ENCODE results near the gene EHMT2.

- TF ChIP-seq CTCF (IDR thresholded peaks at IDR 0.05; ENCODE audit: insufficient read depth, low read depth, low read length), result no peak
- no peak for TF ChIP-seq EZH2 (IDR thresholded peaks at IDR 0.05; ENCODE audit: insufficient read depth, low read length)
Measured at GRCh38 chr6:31935021-31935420, 37.5 kb upstream of the EHMT2 start.

All from astrocyte (in vitro differentiated cells and primary cell).